Upper lobe of left lung (tissue), 4 donors: Measurements from ENCODE around the gene GPR12.

Experiments
- CTCF ChIP-seq, 6 experiments: fragments of 450-650 bp in 4 of 6; fragments of 200-600 bp in 2 of 6; sonication (generic) in 2 of 6; IDR thresholded peaks; one replicate each; pipeline ENCODE4 v1.5.1; 2016 to 2019; ENCODE audit warnings: antibody characterized with exemption in 6 of 6
- EP300 ChIP-seq, 4 donors: sonication (generic); formaldehyde crosslinking; IDR thresholded peaks; one replicate each; pipeline ENCODE4 v1.5.1; 2017; ENCODE audit warnings: antibody characterized with exemption in 4 of 4, control low read depth in 2 of 4
- POLR2A ChIP-seq, 4 donors: fragments of 450-650 bp; IDR thresholded peaks; one replicate each; pipeline ENCODE4 v1.5.1; 2016 to 2017; ENCODE audit warnings: antibody characterized with exemption in 4 of 4, mild to moderate bottlenecking in 2 of 4
- POLR2AphosphoS5 ChIP-seq, 2 donors: sonication (generic); formaldehyde crosslinking; IDR thresholded peaks; one replicate each; pipeline ENCODE4 v1.5.1; 2017; ENCODE audit warnings: antibody characterized with exemption in 2 of 2

- TF ChIP-seq POLR2AphosphoS5 (IDR thresholded peaks at IDR 0.05) (no peak), CTCF (IDR thresholded peaks at IDR 0.05) (no peak), POLR2A (IDR thresholded peaks at IDR 0.05) (no peak), EP300 (IDR thresholded peaks at IDR 0.05) (no peak)
These were observed 421 bp upstream of the GPR12 start for GRCh38 chr13:26760832-26761582.
